SK-N-SH treated with all-trans-retinoic acid at 6 μM for 48 hours (cell line): ENCODE results near the gene IGSF9.

ENCODE experiments used
- ARNTL ChIP-seq: fragments of 450-650 bp; formaldehyde crosslinking; IDR thresholded peaks from 2 replicates; pipeline ENCODE4 v1.5.0; 2020; ENCODE audit warnings: low read depth, mild to moderate bottlenecking, moderate library complexity, borderline replicate concordance
- BACH2 ChIP-seq: fragments of 250-450 bp; sonication (Bioruptor Pico); IDR thresholded peaks from 2 replicates; pipeline ENCODE4 v1.9.0; 2021; ENCODE audit warnings: mild to moderate bottlenecking, borderline replicate concordance
- CREB5 ChIP-seq: fragments of 250-450 bp; sonication (Bioruptor Pico); IDR thresholded peaks from 2 replicates; pipeline ENCODE4 v1.5.1; 2020; ENCODE audit warnings: low read depth, mild to moderate bottlenecking, moderate library complexity
- CSDC2 ChIP-seq: fragments of 250-450 bp; sonication (Bioruptor Pico); IDR thresholded peaks from 2 replicates; pipeline ENCODE4 v1.5.0; 2020; ENCODE audit warnings: mild to moderate bottlenecking, moderate library complexity
- GLIS3 ChIP-seq: fragments of 250-450 bp; sonication (Bioruptor Pico); IDR thresholded peaks from 2 replicates; pipeline ENCODE4 v1.5.0; 2020; ENCODE audit warnings: mild to moderate bottlenecking, moderate library complexity
- ISL1 ChIP-seq: fragments of 250-450 bp; sonication (Bioruptor Pico); IDR thresholded peaks from 2 replicates; pipeline ENCODE4 v2.1.2; 2022; ENCODE audit warnings: mild to moderate bottlenecking, moderate library complexity
- PATZ1 ChIP-seq: fragments of 250-450 bp; sonication (Bioruptor Pico); IDR thresholded peaks from 2 replicates; pipeline ENCODE4 v1.8.0; 2020; ENCODE audit warnings: mild to moderate bottlenecking, moderate library complexity, borderline replicate concordance
- POU6F1 ChIP-seq: fragments of 250-450 bp; sonication (Bioruptor Pico); IDR thresholded peaks from 2 replicates; pipeline ENCODE4 v1.8.0; 2021; ENCODE audit warnings: low read depth, mild to moderate bottlenecking, moderate library complexity, borderline replicate concordance
- PPARA ChIP-seq: fragments of 250-450 bp; sonication (Bioruptor Pico); IDR thresholded peaks from 2 replicates; pipeline ENCODE4 v1.5.0; 2020; ENCODE audit warnings: mild to moderate bottlenecking, borderline replicate concordance
- RARB ChIP-seq: fragments of 250-450 bp; sonication (Bioruptor Pico); IDR thresholded peaks from 2 replicates; pipeline ENCODE4 v1.8.0; 2021; ENCODE audit warnings: mild to moderate bottlenecking, moderate library complexity
- TOX ChIP-seq: fragments of 250-450 bp; sonication (Bioruptor Pico); IDR thresholded peaks from 2 replicates; pipeline ENCODE4 v1.8.0; 2021; ENCODE audit warnings: mild to moderate bottlenecking, moderate library complexity, borderline replicate concordance
- ZC3H10 ChIP-seq: fragments of 250-450 bp; sonication (Bioruptor Pico); IDR thresholded peaks from 2 replicates; pipeline ENCODE4 v1.5.1; 2021; ENCODE audit warnings: mild to moderate bottlenecking, moderate library complexity
- ZFP3 ChIP-seq: fragments of 250-450 bp; sonication (Bioruptor Pico); IDR thresholded peaks from 2 replicates; pipeline ENCODE4 v1.5.0; 2020; ENCODE audit warnings: mild to moderate bottlenecking, moderate library complexity
- ZNF565 ChIP-seq: fragments of 450-650 bp; formaldehyde crosslinking; conservative IDR thresholded peaks from 2 replicates; pipeline ENCODE4 v1.5.0; 2020; ENCODE audit warnings: low read depth, mild to moderate bottlenecking, moderate library complexity

- TF ChIP-seq TOX (no peak), ARNTL (CRISPR knock-in tag) (no peak), ZFP3 (CRISPR knock-in tag) (no peak), BACH2 (CRISPR knock-in tag) (no peak), ZNF565 (CRISPR knock-in tag) (no peak), ZC3H10 (CRISPR knock-in tag) (no peak), RARB (CRISPR knock-in tag) (no peak), PPARA (CRISPR knock-in tag) (no peak), PATZ1 (CRISPR knock-in tag) (no peak), CSDC2 (no peak), CREB5 (CRISPR knock-in tag) (no peak), GLIS3 (CRISPR knock-in tag) (no peak), ISL1 (CRISPR knock-in tag) (no peak), POU6F1 (no peak)
Observed at GRCh38 chr1:159918352-159919200, 26.8 kb downstream of the IGSF9 start.
